ENCODE data around the gene TWF2. TPM values are rescaled to one million over a fixed set of nuclear protein-coding genes. Genes with fewer than 3 reads are reported as not detected.
"Not testable (repeated sequence)": the region's sequence is repeated elsewhere in the genome, so short reads cannot be mapped to it uniquely, and the experiment has no call there.

Gene TWF2
- total RNA-seq, result 10 to 100 TPM; 85.0 to 93.5 TPM

DNA sequence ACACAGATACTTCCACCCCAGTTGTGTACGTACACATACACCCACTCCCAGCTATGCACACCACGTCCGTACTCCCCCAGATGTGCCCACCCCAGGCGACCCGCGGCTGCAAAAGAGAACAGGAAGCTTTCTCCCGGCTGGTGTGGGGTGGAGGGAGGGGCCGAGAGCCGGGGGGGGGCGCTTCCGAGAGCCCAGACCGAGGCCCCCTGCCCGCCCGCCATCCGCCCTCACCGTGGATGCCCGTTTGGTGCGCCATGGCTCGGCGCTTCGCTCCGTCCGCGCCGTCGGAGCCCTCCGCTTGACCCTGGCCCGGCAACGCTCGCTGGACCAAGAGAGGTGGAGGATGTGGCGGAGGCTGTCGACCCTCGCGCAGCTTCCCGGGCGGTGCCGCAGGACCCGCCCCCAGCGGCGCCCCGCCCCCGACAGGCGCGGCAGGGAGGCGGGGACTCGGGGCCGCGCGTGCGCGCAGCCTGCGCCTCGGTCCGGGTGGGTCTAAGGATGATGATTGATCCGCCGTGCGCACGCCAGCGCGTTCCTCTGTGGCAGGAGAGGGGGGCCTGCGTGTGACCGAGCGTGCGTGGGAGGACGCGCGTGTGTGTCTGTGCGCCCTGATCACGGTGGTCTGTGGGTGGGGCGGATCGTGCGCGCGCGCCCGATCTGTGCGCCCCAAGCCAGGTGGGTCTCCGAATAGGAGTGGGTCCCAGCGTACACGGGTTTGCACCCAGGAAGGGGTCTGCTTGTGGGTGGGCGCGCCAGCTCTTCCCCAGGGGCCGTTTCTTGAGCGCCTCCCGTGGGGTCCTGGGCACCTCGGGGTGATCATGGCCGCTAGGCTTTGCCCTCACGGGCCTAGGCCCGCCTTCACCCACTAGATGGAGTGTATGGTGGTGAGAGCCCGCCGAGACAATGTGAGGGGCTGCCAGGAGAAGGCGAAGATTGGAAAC lies at the start of gene TWF2:
TWF2 (minus strand) TSS at position 398 of the 941 bp plus-strand sequence; CDS start at position 256, 142 bp downstream.
- Mint-ChIP-seq H3K9me3 (ENCODE audit: low read depth) (peaks cover 3% of the 10 kb centered on the region), H3K27ac (peak within 1 kb of the TSS; percentile 99), H3K4me1 (peaks cover 70% of the 10 kb centered on the region), H3K36me3 (ENCODE audit: low read depth) (peaks cover 35% of the 10 kb centered on the region), H3K27me3 (no peaks in the 10 kb centered on the region), H3K4me3 (peak within 1 kb of the TSS; percentile 99)
- ATAC-seq (peak; percentile 67), DNase-seq (peak; percentile 92)
- intact Hi-C loops (cut with DNase I, micrococcal nuclease), result loop anchor here (1.0 to 2.0 kb wide), 9 partner anchors 16 to 568 kb away; partner anchors contain the start of genes ALAS1 (in 1 of the 2), PARP3 (in 1 of the 2), POC1A (in 1 of the 2) and TEX264 (in 1 of the 2)
- ChIA-PET POLR2A (interaction anchor here (0.6 to 1.8 kb wide), 3 partner anchors 10 to 243 kb away, joined by 3 to 25 read pairs (median 7); partner anchors contain the start of genes RPL29 and WDR82), CTCF (interaction anchor here (1.2 to 2.3 kb wide), 6 partner anchors 14 to 100 kb away, joined by 3 to 14 read pairs (median 8); partner anchors contain the start of genes TLR9 and WDR82)

DNA sequence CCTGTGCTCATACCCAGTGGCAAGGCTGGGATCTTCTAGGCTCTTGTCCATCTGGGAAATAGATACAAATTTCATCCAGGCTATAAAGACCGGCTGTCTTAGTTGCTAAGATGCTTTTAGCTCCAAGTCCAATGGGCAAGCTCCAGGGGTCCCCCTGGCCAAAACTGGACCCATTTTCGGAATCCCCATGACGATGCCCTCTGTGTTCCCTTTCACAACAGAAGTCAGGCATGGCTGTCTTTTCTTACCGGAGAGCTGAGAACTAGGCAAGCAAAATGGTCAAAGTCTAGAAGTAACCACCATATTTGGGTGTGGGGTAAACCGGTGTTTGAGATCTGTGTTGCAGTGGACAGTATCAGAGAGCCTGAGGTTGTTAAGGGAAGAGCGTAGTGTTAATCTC lies 49.7 kb upstream of the TWF2 start:
- peak overlapping the region; percentile 81 for H3K4me3 Mint-ChIP-seq

DNA sequence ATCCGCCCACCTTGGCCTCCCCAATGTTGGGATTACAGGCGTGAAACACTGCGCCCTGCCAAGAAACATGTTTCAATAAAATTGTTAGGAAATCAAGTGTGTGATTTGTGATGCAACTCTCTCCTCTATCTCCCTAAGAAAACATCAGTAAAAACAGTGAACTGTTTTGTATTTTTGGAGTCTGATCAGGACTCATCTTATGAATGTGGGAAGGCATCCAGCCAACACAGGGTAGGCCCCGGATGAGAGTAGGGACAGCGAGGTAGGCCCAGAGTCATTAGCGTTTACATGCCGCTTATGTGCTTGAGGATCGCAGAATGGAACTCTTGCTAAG lies 47.8 kb upstream of the TWF2 start:
- H3K27me3 Mint-ChIP-seq, result no peaks in the 10 kb centered on the region
- CTCF ChIA-PET, result interaction anchor here (0.5 to 6.5 kb wide), 6 partner anchors 8 to 1511 kb away, joined by 3 to 58 read pairs (median 5); partner anchors contain the start of gene WDR82

More for the DNA sequence above, 49.7 kb upstream of the TWF2 start:
- H3K4me1 Mint-ChIP-seq, result peaks cover 23% of the 10 kb centered on the region
- no peaks in the 10 kb centered on the region for H3K27me3 Mint-ChIP-seq
- H3K36me3 Mint-ChIP-seq (ENCODE audit: low read depth), result peaks cover 4% of the 10 kb centered on the region
- ChIA-PET CTCF (interaction anchor here (0.5 to 6.5 kb wide), 8 partner anchors 10 to 153 kb away, joined by 3 to 58 read pairs (median 5); partner anchors contain the start of gene WDR82), POLR2A (interaction anchor here (0.9 kb wide), 1 partner anchor 40 kb away, joined by 3 read pairs; no protein-coding TSS in a partner anchor)
- ATAC-seq (no peak), DNase-seq (no peak)
- intact Hi-C loops (cut with DNase I, micrococcal nuclease), result loop anchor here (1.0 to 5.0 kb wide), 6 partner anchors 10 to 896 kb away; partner anchors contain the start of genes PARP3 (in 1 of the 2), POC1A (in 1 of the 2), RBM15B (in 1 of the 2) and TWF2 (in 1 of the 2)
- H3K9me3 Mint-ChIP-seq (ENCODE audit: low read depth), result no peaks in the 10 kb centered on the region
- peak overlapping the region; percentile 100 for H3K27ac Mint-ChIP-seq

DNA sequence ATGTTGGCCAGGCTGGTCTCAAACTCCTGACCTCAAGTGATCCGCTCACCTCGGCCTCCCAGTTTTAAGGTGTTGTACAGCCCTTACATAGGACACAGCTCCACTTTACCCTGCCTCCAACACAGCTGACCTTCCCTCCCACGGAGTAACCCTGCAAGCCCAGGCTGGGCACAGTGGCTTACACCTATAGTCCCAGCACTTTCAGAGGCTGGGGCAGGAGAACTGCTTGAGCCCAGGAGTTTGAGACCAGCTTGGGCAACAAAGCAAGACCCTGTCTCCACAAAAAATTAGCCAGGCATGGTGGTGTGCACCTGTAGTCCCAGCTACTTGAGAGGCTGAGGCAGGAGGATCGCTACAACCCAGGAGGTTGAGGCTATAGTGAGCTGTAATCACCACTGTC lies 45.1 kb upstream of the TWF2 start:
- ATAC-seq; DNase-seq; H3K9me3 Mint-ChIP-seq (ENCODE audit: low read depth); intact Hi-C loops (cut with DNase I, micrococcal nuclease); H3K27me3 Mint-ChIP-seq; H3K4me3 Mint-ChIP-seq; H3K36me3 Mint-ChIP-seq (ENCODE audit: low read depth): not testable (repeated sequence)
- peak overlapping the region; percentile 73 for H3K27ac Mint-ChIP-seq
- peaks cover 57% of the 10 kb centered on the region for H3K4me1 Mint-ChIP-seq
- CTCF ChIA-PET, result interaction anchor here (0.6 to 1.4 kb wide), 6 partner anchors 16 to 342 kb away, joined by 3 to 6 read pairs (median 4); partner anchors contain the start of gene RRP9
- POLR2A ChIA-PET, result interaction anchor here (0.6 to 1.0 kb wide), 3 partner anchors 10 to 221 kb away, joined by 3 read pairs; no protein-coding TSS in a partner anchor

More for the DNA sequence above, 47.8 kb upstream of the TWF2 start:
- H3K27ac Mint-ChIP-seq, result peak overlapping the region; percentile 100
- peaks cover 39% of the 10 kb centered on the region for H3K4me1 Mint-ChIP-seq
- intact Hi-C loops (cut with DNase I, micrococcal nuclease), result loop anchor here in 1 of 2 experiments (1.0 to 5.0 kb wide), 5 partner anchors 8 to 894 kb away; partner anchors contain the start of genes NISCH, RBM15B, TNNC1 and WDR82
- H3K36me3 Mint-ChIP-seq (ENCODE audit: low read depth), result no peaks in the 10 kb centered on the region
- POLR2A ChIA-PET, result interaction anchor here (1.1 to 2.0 kb wide), 2 partner anchors 9 to 49 kb away, joined by 9 to 21 read pairs; partner anchors contain the start of gene WDR82
- H3K4me3 Mint-ChIP-seq, result peak overlapping the region; percentile 81
- DNase-seq (no peak), ATAC-seq (no peak)
- no peaks in the 10 kb centered on the region for H3K9me3 Mint-ChIP-seq (ENCODE audit: low read depth)

DNA sequence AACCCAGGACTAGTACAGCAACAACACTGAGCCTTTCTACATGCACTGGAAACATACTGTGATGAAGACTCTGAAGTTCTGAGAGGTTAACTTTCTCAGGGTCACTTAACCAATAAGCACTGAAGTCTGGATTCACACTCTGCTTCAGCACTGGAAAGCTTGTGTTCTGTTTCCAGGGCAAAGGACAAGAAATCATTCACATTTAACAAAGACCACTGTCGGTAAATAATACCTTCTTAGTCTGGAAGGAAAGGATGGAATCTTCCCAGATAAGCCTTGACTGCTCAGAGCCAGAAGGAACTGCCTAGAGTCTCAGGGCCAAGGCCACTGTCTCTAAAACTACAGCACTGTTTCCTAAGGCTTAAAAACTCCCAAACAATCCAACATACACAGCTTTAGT lies 44.3 kb upstream of the TWF2 start:
- ATAC-seq (no peak), DNase-seq (no peak)
- CTCF ChIA-PET, result interaction anchor here (0.5 to 1.3 kb wide), 5 partner anchors 34 to 63 kb away, joined by 3 to 6 read pairs (median 3); no protein-coding TSS in a partner anchor
- no peaks in the 10 kb centered on the region for H3K27me3 Mint-ChIP-seq
- POLR2A ChIA-PET, result no interaction called here
- no peak overlapping the region for H3K4me3 Mint-ChIP-seq
- H3K36me3 Mint-ChIP-seq (ENCODE audit: low read depth), result peaks cover 15% of the 10 kb centered on the region
- peak overlapping the region; percentile 70 for H3K27ac Mint-ChIP-seq
- intact Hi-C loops (cut with DNase I, micrococcal nuclease), result no loop called here
- peaks cover 55% of the 10 kb centered on the region for H3K4me1 Mint-ChIP-seq
- no peaks in the 10 kb centered on the region for H3K9me3 Mint-ChIP-seq (ENCODE audit: low read depth)

DNA sequence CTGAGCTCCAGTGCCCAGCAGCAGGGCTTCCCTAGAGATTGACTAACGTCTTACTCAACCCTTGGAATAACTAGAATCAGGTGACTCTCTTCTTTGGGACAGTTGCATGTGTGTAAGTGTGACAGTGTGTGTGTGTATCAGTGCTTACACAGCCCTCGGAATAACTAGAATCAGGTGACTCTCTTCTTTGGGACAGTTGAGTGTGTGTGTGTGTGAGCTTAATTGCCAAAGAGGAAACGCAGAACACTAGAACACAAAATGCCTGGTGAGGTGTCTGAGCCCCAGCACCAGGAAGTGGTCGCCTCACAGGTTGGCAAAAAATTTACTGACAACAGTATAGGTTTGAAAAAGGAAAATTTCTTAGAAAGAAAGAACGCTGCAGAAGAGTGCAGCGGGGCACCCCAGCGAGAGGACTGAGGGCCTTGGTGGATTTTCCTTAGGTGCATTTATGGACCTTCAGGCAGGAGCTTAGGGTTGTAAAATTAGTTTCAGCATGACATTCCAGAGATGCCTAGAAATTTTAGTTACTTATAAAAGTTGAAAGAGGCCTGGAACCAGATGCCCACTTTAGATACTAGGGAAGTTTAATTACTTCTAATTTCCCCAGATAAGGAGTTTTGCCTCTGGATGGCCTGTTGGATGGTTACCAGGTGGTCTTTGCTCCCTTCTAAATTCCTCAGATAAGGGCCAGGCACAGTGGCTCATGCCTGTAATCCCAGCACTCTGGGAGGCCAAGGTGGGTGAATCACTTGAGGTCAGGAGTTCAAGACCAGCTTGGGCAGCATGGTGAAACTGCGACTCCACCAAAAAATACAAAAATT lies 43.2 kb upstream of the TWF2 start:
- ChIA-PET CTCF (interaction anchor here (0.5 to 7.1 kb wide), 8 partner anchors 24 to 158 kb away, joined by 3 to 59 read pairs (median 4); no protein-coding TSS in a partner anchor), POLR2A (no interaction called here)
- Mint-ChIP-seq H3K27me3 (no peaks in the 10 kb centered on the region), H3K4me1 (peaks cover 55% of the 10 kb centered on the region), H3K9me3 (ENCODE audit: low read depth) (no peaks in the 10 kb centered on the region), H3K27ac (peak overlapping the region; percentile 87), H3K4me3 (peak overlapping the region; percentile 23), H3K36me3 (ENCODE audit: low read depth) (peaks cover 21% of the 10 kb centered on the region)
- intact Hi-C loops (cut with DNase I, micrococcal nuclease), result no loop called here
- ATAC-seq (no peak), DNase-seq (peak; percentile 54)

DNA sequence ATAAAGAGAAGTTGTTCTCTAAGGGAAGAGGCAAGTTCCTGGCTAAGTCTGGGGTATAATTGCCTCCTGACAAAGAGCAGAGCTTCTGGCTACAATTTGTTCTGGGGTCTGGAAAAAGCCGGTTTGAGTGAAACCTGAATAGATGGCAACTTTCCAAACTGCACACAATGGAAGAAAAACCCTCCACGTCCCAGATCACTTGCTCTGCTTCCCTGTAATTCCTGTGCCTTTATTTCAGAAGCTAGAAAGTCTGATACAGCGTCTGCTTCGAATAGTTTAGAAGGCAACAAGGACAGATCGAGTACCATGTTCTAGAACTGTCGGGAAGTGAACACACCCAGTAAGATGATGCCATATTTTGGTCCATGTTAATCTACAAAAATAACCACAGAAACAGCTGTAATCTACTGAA lies 41.1 kb upstream of the TWF2 start:
- Mint-ChIP-seq H3K36me3 (ENCODE audit: low read depth) (peaks cover 40% of the 10 kb centered on the region), H3K4me1 (peaks cover 49% of the 10 kb centered on the region), H3K27ac (peak overlapping the region; percentile 99), H3K27me3 (no peaks in the 10 kb centered on the region), H3K4me3 (peak overlapping the region; percentile 99), H3K9me3 (ENCODE audit: low read depth) (no peaks in the 10 kb centered on the region)
- POLR2A ChIA-PET, result interaction anchor here (1.3 kb wide), 1 partner anchor 59 kb away, joined by 4 read pairs; no protein-coding TSS in a partner anchor
- DNase-seq, result no peak
- CTCF ChIA-PET, result interaction anchor here (0.6 to 7.1 kb wide), 17 partner anchors 8 to 279 kb away, joined by 3 to 59 read pairs (median 5); partner anchors contain the start of genes GLYCTK, POC1A and TWF2
- intact Hi-C loops (cut with DNase I, micrococcal nuclease), result no loop called here
- ATAC-seq, result no peak

DNA sequence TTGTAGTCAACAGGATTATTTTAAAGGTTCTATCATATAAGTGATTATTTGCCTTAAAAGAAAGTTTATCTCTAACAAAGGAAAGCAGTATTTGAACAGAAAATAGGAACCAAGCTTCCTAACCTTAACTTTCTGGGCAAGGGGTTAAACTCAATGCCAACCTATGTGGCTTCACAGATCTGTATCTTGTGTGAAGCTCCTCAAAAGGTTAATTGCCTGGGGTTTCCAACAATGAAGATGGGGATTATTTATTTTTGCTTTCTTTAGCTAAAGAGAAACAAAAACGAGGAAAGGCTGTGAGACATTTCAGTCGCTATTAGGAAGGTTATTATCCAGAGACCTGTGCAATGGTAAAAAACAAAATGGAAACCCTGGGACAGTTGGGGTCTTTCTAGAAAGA lies 40.6 kb upstream of the TWF2 start:
- intact Hi-C loops (cut with DNase I, micrococcal nuclease), result loop anchor here (2.0 to 10.0 kb wide), 11 partner anchors 125 to 1942 kb away; partner anchors contain the start of genes GNL3 (in 2 of the 2), PBRM1 (in 2 of the 2), POC1A (in 2 of the 2) and CISH (in 1 of the 2)
- ATAC-seq (no peak), DNase-seq (no peak)
- peak overlapping the region; percentile 99 for H3K27ac Mint-ChIP-seq
- H3K36me3 Mint-ChIP-seq (ENCODE audit: low read depth), result peaks cover 44% of the 10 kb centered on the region
- CTCF ChIA-PET, result interaction anchor here (0.6 to 7.1 kb wide), 18 partner anchors 8 to 532 kb away, joined by 3 to 59 read pairs (median 4); partner anchors contain the start of genes GLYCTK, POC1A and TWF2
- no peaks in the 10 kb centered on the region for H3K27me3 Mint-ChIP-seq
- peaks cover 51% of the 10 kb centered on the region for H3K4me1 Mint-ChIP-seq
- peak overlapping the region; percentile 99 for H3K4me3 Mint-ChIP-seq
- POLR2A ChIA-PET, result interaction anchor here (0.6 to 3.0 kb wide), 4 partner anchors 8 to 296 kb away, joined by 3 to 25 read pairs (median 12); partner anchors contain the start of genes ACY1, GLYCTK and TWF2
- no peaks in the 10 kb centered on the region for H3K9me3 Mint-ChIP-seq (ENCODE audit: low read depth)

DNA sequence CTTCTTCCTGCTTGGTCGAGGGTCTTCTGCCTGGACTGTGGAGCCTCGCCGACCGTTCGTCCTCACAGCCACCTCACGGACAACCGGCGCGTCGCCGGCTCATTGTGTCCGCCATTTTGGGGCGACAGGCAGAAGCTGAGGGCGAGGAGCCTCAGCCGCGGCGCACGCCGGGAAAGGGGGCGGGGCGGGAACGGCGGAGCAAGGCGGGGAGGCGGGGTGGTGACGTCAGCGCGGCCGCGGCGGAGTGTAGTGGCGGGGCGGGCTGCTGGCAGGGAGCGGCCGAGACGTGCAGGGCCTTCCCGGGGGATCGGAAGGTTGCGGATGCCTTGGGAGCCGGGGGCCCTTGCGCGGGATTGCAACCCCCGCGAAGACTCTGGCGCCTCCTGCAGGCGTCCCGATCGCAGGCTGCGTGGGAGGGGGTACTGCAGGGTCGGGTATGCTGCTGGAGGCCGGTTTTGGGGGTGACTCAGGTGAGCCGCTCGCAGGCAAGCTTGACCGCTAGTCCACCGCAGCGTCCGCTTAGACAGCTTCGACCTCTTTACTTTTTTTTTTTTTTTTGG lies 39.6 kb upstream of the TWF2 start, which contains the start of gene WDR82:
WDR82 (minus strand) TSS at position 140 of the 560 bp plus-strand sequence. CDS start 288 bp downstream, outside the sequence.
- Mint-ChIP-seq H3K27me3 (no peaks in the 10 kb centered on the region), H3K27ac (peak within 1 kb of the TSS; percentile 99), H3K4me1 (peaks cover 56% of the 10 kb centered on the region), H3K4me3 (peak within 1 kb of the TSS; percentile 99), H3K36me3 (ENCODE audit: low read depth) (peaks cover 54% of the 10 kb centered on the region), H3K9me3 (ENCODE audit: low read depth) (no peaks in the 10 kb centered on the region)
- intact Hi-C loops (cut with DNase I, micrococcal nuclease), result loop anchor here (1.0 to 10.0 kb wide), 19 partner anchors 9 to 1941 kb away; partner anchors contain the start of genes GNL3 (in 2 of the 2), PBRM1 (in 2 of the 2), POC1A (in 2 of the 2) and RPL29 (in 2 of the 2)
- peak; percentile 100 for DNase-seq
- POLR2A ChIA-PET, result interaction anchor here (0.7 to 3.5 kb wide), 13 partner anchors 9 to 1688 kb away, joined by 3 to 25 read pairs (median 3); partner anchors contain the start of genes DUSP7, GLYCTK, PPM1M and TWF2
- CTCF ChIA-PET, result interaction anchor here (0.6 to 7.1 kb wide), 19 partner anchors 9 to 281 kb away, joined by 3 to 59 read pairs (median 5); partner anchors contain the start of genes GLYCTK, POC1A and TWF2
- ATAC-seq, result peak; percentile 78
